Upper lobe of left lung (tissue), 4 donors: ENCODE data around the gene RNASEH2C.

Experiments used
- CTCF ChIP-seq, 6 experiments: fragments of 450-650 bp in 4 of 6; fragments of 200-600 bp in 2 of 6; sonication (generic) in 2 of 6; IDR thresholded peaks; one replicate each; pipeline ENCODE4 v1.5.1; 2016 to 2019; ENCODE audit warnings: antibody characterized with exemption in 6 of 6
- POLR2A ChIP-seq, 4 donors: fragments of 450-650 bp; IDR thresholded peaks; one replicate each; pipeline ENCODE4 v1.5.1; 2016 to 2017; ENCODE audit warnings: antibody characterized with exemption in 4 of 4, mild to moderate bottlenecking in 2 of 4

GRCh38 chr11:65744699-65745042 lies 24.1 kb upstream of the RNASEH2C start:
- TF ChIP-seq POLR2A (IDR thresholded peaks at IDR 0.05): no peak
- no peak for TF ChIP-seq CTCF (IDR thresholded peaks at IDR 0.05)
